NB4 (cell line): Measurements from ENCODE around the gene MEGF10.

Experiments used
- POLR2A ChIP-seq: IDR thresholded peaks from 2 replicates; pipeline ENCODE4 v1.6.1; 2011; ENCODE audit warnings: mild to moderate bottlenecking; ENCODE audit not compliant: insufficient read length; ENCODE audit errors: extremely low read depth
- TF ChIP-seq, protein P1 (sequence below): IDR thresholded peaks from one replicate; pipeline ENCODE4 v1.5.1; 2012; ENCODE audit warnings: low read depth, low read length

DNA sequence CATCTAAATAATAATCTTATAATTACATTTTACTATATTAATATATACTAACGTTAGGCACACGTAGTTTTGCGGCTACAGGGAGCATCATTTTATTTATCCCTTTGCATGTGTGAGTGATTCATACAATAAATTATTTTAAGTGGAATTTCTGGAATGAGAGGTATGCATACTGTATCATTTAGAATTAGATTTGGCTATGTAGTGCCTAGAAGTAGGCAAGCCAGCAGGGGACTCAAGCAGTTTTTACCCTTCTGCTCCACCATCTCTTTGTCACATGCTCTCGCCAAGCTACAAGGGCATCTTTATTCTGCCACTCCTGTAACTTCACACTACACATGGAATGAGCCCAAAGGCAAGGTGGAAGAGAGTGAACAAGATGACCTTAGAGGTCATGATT, 60.8 kb downstream of the MEGF10 start:
- no peak for TF ChIP-seq POLR2A
- TF ChIP-seq, protein P1, sequence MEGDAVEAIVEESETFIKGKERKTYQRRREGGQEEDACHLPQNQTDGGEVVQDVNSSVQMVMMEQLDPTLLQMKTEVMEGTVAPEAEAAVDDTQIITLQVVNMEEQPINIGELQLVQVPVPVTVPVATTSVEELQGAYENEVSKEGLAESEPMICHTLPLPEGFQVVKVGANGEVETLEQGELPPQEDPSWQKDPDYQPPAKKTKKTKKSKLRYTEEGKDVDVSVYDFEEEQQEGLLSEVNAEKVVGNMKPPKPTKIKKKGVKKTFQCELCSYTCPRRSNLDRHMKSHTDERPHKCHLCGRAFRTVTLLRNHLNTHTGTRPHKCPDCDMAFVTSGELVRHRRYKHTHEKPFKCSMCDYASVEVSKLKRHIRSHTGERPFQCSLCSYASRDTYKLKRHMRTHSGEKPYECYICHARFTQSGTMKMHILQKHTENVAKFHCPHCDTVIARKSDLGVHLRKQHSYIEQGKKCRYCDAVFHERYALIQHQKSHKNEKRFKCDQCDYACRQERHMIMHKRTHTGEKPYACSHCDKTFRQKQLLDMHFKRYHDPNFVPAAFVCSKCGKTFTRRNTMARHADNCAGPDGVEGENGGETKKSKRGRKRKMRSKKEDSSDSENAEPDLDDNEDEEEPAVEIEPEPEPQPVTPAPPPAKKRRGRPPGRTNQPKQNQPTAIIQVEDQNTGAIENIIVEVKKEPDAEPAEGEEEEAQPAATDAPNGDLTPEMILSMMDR = no peak
